Measurements from ENCODE around the gene GRID1.
A peak's percentile ranks its signal among the peaks of the same experiment; 100 is the strongest.

GRID1 gene

DNA sequence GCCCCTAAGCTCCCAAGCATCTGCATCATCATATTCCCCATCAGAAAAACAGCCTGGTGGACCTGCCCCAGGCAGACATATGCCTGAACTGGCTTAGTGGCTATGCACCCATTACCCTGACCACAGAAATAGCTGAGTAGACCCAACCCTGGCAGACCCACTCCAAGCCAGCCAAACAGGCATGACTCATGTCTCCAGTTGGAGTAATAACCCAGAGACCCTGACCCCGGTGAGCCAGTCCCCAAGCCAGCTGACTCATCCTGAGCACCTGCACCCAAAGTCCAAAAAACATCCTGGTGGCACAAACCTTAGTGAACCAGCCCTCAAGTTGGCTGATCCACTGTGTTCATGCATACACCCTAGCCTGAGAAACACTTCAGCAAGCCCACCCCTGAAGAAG, 555.9 kb downstream of the GRID1 start:
- intact Hi-C loops (cut with DNase I; ENCODE audit: low total_unique reads) = no loop called here
- Histone ChIP-seq H3K27ac (no peak overlapping the region), H3K4me3 (no peak overlapping the region), H3K9me3 (peaks cover 3 to 25% (median 13%) of the 10 kb centered on the region in 3 donors), H3K36me3 (no peaks in the 10 kb centered on the region), H3K27me3 (no peaks in the 10 kb centered on the region), H3K4me1 (no peaks in the 10 kb centered on the region)
- no peak for DNase-seq
- no peak for TF ChIP-seq CTCF (IDR thresholded peaks at IDR 0.05)

GRCh38 chr10:85795460-85795859, 571.1 kb downstream of the GRID1 start:
- TF ChIP-seq CTCF (IDR thresholded peaks at IDR 0.05) = no peak
- H3K36me3 ChIP-seq = no peaks in the 10 kb centered on the region
- DNase-seq = no peak
- no peak overlapping the region for H3K4me3 ChIP-seq
- H3K9me3 ChIP-seq = no peaks in the 10 kb centered on the region
- peaks cover 0 to 8% (median 0%) of the 10 kb centered on the region in 4 donors for H3K4me1 ChIP-seq
- intact Hi-C loops (cut with DNase I; ENCODE audit: low total_unique reads) = no loop called here
- no peaks in the 10 kb centered on the region for H3K27me3 ChIP-seq
- no peak overlapping the region for H3K27ac ChIP-seq

GRCh38 chr10:85794553-85794952, 572.0 kb downstream of the GRID1 start:
- H3K27ac ChIP-seq = no peak overlapping the region
- TF ChIP-seq CTCF (IDR thresholded peaks at IDR 0.05) = no peak
- intact Hi-C loops (cut with DNase I; ENCODE audit: low total_unique reads) = no loop called here

GRCh38 chr10:85792533-85792858, 574.1 kb downstream of the GRID1 start:
- DNase-seq = no peak
- TF ChIP-seq CTCF (IDR thresholded peaks at IDR 0.05) = peak in 1 of 2 experiments; percentile 2
- intact Hi-C loops (cut with DNase I; ENCODE audit: low total_unique reads) = no loop called here

More at GRCh38 chr10:85794553-85794952, 572.0 kb downstream of the GRID1 start:
- H3K4me1 ChIP-seq = peaks cover 0 to 8% (median 0%) of the 10 kb centered on the region in 4 donors
- no peak for DNase-seq
- no peak overlapping the region for H3K4me3 ChIP-seq
- H3K9me3 ChIP-seq = no peaks in the 10 kb centered on the region
- H3K27me3 ChIP-seq = no peaks in the 10 kb centered on the region
- no peaks in the 10 kb centered on the region for H3K36me3 ChIP-seq

DNA sequence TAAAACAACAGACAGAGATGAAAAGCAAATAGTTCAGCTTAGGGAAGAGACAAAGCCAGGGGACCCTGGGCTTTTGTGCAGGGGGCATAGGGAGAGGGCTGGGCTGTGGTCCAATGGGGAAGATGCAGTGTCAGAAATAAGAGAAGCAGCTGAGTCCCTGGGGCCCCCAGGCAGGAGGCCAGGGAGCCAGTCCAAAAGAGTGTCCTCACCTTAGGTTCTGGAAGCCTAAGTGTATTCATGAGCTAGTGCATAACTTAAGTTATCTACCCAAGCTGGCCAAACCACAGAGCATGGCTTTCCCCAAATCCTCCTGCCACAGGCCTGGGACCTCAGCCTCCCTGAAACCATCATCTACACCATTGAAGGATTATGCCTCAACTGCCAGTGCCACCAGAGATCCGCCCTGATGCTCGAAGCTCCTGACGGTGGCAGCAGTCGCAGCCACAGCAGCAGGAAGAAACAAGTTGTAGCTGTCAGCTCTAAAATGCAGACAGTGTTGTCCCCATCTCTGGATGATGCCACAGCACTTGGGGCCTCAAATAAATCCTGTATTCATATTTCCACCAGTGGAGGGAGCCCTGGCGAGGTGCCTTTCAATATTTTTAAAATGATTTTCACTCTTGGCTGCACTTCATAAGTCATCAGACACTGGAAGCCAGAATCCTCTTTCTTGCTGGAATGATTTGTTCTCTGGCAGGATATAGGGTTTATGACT, 574.6 kb downstream of the GRID1 start:
- no peak for DNase-seq
- peak in 1 of 2 experiments; percentile 11 for TF ChIP-seq CTCF (IDR thresholded peaks at IDR 0.05)
- H3K4me1 ChIP-seq = peaks cover 0 to 8% (median 0%) of the 10 kb centered on the region in 4 donors
- no peaks in the 10 kb centered on the region for H3K36me3 ChIP-seq
- no peaks in the 10 kb centered on the region for H3K9me3 ChIP-seq
- no peaks in the 10 kb centered on the region for H3K27me3 ChIP-seq
- intact Hi-C loops (cut with DNase I; ENCODE audit: low total_unique reads) = no loop called here
- no peak overlapping the region for H3K27ac ChIP-seq
- H3K4me3 ChIP-seq = no peak overlapping the region

More at GRCh38 chr10:85792533-85792858, 574.1 kb downstream of the GRID1 start:
- no peaks in the 10 kb centered on the region for H3K9me3 ChIP-seq
- H3K27ac ChIP-seq = no peak overlapping the region
- peaks cover 0 to 8% (median 0%) of the 10 kb centered on the region in 4 donors for H3K4me1 ChIP-seq
- H3K4me3 ChIP-seq = no peak overlapping the region
- H3K27me3 ChIP-seq = no peaks in the 10 kb centered on the region
- no peaks in the 10 kb centered on the region for H3K36me3 ChIP-seq
